ENCODE measurements around the gene CTTNBP2. TPM values are rescaled to one million over a fixed set of nuclear protein-coding genes. Genes with fewer than 3 reads are reported as not detected.

CTTNBP2 gene
- total RNA-seq, 1 donor from 2014 or later = 36.9 TPM

DNA sequence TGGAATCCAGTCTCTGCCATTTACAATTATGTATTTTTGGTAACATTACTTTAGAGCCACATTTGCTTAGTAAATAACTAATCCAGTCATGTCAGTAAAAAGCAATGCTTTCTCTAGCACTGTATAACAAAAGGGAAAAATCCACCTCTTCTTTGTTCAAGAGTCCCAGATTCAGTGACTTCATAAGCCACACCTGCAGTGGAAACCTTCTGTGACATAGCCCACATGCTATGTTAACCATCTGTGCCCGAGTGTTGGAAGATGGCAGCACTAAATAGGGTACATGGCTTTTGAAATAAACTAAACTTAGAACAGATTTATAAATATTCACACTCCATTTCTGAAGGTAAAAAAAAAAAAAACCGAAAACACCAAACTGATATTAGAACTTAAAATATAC is 83.0 kb downstream of the CTTNBP2 start:
- no peaks in the 10 kb centered on the region for H3K4me1 Mint-ChIP-seq (ENCODE audit: unreplicated experiment)
- peaks cover 29% of the 10 kb centered on the region for H3K36me3 Mint-ChIP-seq
- TF ChIP-seq, protein P1, sequence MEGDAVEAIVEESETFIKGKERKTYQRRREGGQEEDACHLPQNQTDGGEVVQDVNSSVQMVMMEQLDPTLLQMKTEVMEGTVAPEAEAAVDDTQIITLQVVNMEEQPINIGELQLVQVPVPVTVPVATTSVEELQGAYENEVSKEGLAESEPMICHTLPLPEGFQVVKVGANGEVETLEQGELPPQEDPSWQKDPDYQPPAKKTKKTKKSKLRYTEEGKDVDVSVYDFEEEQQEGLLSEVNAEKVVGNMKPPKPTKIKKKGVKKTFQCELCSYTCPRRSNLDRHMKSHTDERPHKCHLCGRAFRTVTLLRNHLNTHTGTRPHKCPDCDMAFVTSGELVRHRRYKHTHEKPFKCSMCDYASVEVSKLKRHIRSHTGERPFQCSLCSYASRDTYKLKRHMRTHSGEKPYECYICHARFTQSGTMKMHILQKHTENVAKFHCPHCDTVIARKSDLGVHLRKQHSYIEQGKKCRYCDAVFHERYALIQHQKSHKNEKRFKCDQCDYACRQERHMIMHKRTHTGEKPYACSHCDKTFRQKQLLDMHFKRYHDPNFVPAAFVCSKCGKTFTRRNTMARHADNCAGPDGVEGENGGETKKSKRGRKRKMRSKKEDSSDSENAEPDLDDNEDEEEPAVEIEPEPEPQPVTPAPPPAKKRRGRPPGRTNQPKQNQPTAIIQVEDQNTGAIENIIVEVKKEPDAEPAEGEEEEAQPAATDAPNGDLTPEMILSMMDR (conservative IDR thresholded peaks at IDR 0.05) = no peak
- no peak overlapping the region for H3K27ac Mint-ChIP-seq
- no peaks in the 10 kb centered on the region for H3K9me3 Mint-ChIP-seq
- no peak for DNase-seq (ENCODE audit: extremely low spot score, unreplicated experiment)
- no peak overlapping the region for H3K4me3 Mint-ChIP-seq
- no peaks in the 10 kb centered on the region for H3K27me3 Mint-ChIP-seq

DNA sequence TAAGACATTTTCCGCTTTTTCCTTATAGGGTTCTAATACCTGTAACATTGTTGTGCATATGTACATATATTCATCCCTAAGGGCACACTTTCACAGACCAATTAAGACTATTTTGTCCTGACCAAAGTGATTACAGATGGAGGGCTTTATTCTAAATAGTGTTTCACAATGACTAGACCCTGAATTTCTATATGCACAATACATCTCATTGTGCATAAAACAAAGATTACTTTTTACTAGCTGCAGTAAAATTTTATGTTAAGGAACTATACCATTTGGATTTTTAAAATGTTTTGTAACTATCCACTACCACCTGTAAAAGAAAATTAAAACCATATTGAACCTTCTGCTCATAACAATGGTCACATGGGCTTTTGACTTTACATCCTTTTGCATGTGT is 87.8 kb downstream of the CTTNBP2 start:
- TF ChIP-seq, protein P1 (conservative IDR thresholded peaks at IDR 0.05) = no peak
- Mint-ChIP-seq H3K4me1 (ENCODE audit: unreplicated experiment) (peaks cover 8% of the 10 kb centered on the region), H3K4me3 (no peak overlapping the region), H3K9me3 (no peaks in the 10 kb centered on the region), H3K27ac (no peak overlapping the region), H3K36me3 (peaks cover 16% of the 10 kb centered on the region), H3K27me3 (no peaks in the 10 kb centered on the region)
- DNase-seq (ENCODE audit: extremely low spot score, unreplicated experiment) = no peak

DNA sequence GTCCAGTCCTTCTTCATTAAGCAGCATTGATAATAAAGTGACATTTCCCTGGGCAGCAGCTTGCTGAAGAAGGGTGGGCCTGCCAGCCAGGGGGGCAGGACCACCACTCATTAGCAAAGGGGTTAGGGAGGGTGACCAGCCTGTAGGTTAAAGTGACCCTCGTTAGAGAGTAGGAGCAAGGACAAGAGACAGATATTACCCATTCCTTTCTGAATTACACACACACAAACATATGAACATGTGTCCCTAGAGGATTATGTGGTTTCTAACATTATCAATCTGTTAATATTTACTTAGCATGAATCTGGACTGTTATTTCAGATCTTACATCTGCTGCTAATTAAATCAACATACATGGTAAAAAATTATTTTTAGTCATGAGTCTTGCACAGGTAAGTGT is 88.9 kb downstream of the CTTNBP2 start:
- no peak for DNase-seq (ENCODE audit: extremely low spot score, unreplicated experiment)
- Mint-ChIP-seq H3K9me3 (no peaks in the 10 kb centered on the region), H3K4me1 (ENCODE audit: unreplicated experiment) (peaks cover 8% of the 10 kb centered on the region), H3K27me3 (no peaks in the 10 kb centered on the region), H3K36me3 (peaks cover 16% of the 10 kb centered on the region), H3K4me3 (no peak overlapping the region), H3K27ac (no peak overlapping the region)
- TF ChIP-seq, protein P1 (conservative IDR thresholded peaks at IDR 0.05) = no peak

DNA sequence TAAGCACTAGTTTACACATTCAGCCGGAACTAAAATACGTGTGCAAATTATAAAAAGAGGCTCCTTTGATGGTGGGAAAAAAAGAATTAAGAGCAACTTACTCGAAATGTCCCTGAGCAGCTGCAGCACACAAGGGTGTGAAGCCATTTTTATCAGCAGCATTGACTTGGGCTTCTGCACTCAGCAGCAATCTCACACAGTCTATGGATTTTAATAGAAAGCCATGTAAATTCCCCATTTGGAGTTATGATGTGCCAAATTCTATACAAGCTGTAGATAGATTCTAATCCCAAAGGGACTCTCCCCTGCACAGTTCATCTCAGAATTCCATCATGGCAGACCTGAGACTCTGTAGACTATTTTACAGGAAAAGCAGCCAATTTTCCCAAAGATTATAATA is 90.5 kb downstream of the CTTNBP2 start:
- Mint-ChIP-seq H3K9me3 (no peaks in the 10 kb centered on the region), H3K27me3 (no peaks in the 10 kb centered on the region), H3K27ac (no peak overlapping the region), H3K36me3 (peaks cover 23% of the 10 kb centered on the region), H3K4me1 (ENCODE audit: unreplicated experiment) (peaks cover 8% of the 10 kb centered on the region), H3K4me3 (no peak overlapping the region)
- TF ChIP-seq, protein P1 (conservative IDR thresholded peaks at IDR 0.05) = no peak
- no peak for DNase-seq (ENCODE audit: extremely low spot score, unreplicated experiment)

DNA sequence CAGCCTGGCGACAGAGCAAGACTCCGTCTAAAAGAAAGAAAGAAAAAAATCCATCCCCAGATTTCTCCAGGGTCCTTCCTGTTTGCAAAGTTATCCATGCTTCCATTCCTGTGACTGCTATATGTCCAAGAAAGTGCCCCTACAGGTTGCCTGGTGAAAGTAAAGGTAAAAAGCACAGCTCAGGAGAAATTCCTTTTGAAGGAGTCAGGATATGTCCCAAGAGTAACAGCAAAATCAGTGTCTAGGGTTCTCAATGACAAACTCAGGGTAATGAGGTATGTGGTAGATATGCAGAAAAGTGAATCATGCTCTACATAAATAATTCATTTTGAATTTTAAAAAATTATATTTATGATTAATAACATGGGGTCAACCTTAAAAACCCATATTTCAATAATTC is 91.5 kb downstream of the CTTNBP2 start:
- Mint-ChIP-seq H3K4me1 (ENCODE audit: unreplicated experiment) (peaks cover 8% of the 10 kb centered on the region), H3K4me3 (no peak overlapping the region)

More for the DNA sequence above, 91.5 kb downstream of the CTTNBP2 start:
- peaks cover 25% of the 10 kb centered on the region for H3K36me3 Mint-ChIP-seq
- H3K27me3 Mint-ChIP-seq = no peaks in the 10 kb centered on the region
- H3K27ac Mint-ChIP-seq = no peak overlapping the region
- DNase-seq (ENCODE audit: extremely low spot score, unreplicated experiment) = no peak
- TF ChIP-seq, protein P1 (conservative IDR thresholded peaks at IDR 0.05) = no peak
- H3K9me3 Mint-ChIP-seq = no peaks in the 10 kb centered on the region

Measured in type B pancreatic cell (in vitro differentiated cells).